GM10266 (cell line): ENCODE measurements around the gene ENOX1.

Experiments
- DNase-seq: peaks from one replicate; pipeline ENCODE4 v3.0.0; 2012; ENCODE audit errors: extremely low spot score
- CTCF ChIP-seq: IDR thresholded peaks from 2 replicates; pipeline ENCODE4 v1.5.1; 2012; ENCODE audit warnings: mild to moderate bottlenecking, low read depth; ENCODE audit not compliant: control insufficient read depth, insufficient read depth; ENCODE audit errors: missing control alignments

The ENOX1 gene

GRCh38 chr13:43376596-43376995, 410.2 kb downstream of the ENOX1 start:
- no peak for TF ChIP-seq CTCF
- no peak for DNase-seq

- no peak for TF ChIP-seq CTCF
- DNase-seq: no peak
These were observed 410.8 kb downstream of the ENOX1 start for GRCh38 chr13:43375797-43376465.

- DNase-seq: no peak
- TF ChIP-seq CTCF: no peak
These were observed 412.2 kb downstream of the ENOX1 start for GRCh38 chr13:43374621-43375020.

GRCh38 chr13:43373400-43373799, 413.4 kb downstream of the ENOX1 start:
- no peak for DNase-seq
- no peak for TF ChIP-seq CTCF

GRCh38 chr13:43370842-43371241, 415.9 kb downstream of the ENOX1 start:
- no peak for DNase-seq
- no peak for TF ChIP-seq CTCF

GRCh38 chr13:43369319-43369718, 417.5 kb downstream of the ENOX1 start:
- no peak for TF ChIP-seq CTCF
- no peak for DNase-seq

GRCh38 chr13:43368003-43368402, 418.8 kb downstream of the ENOX1 start:
- no peak for DNase-seq
- no peak for TF ChIP-seq CTCF
